Activated CD4-positive, alpha-beta T cell treated with anti-CD3 and anti-CD28 coated beads, Interleukin-2, Interleukin-4, amounts not matched to agents 100 ng/mL and 50 ng/mL, durations not matched to agents 16 hours and 8 hours (primary cell): Measurements from ENCODE around the gene RAB27A.
A peak's percentile ranks its signal among the peaks of the same experiment; 100 is the strongest.

Experiments used
- DNase-seq: peaks from one replicate; pipeline ENCODE4 v3.0.0-alpha.2; 2020; ENCODE audit warnings: low spot score

Gene RAB27A

GRCh38 chr15:55222588-55222987 lies 67.0 kb downstream of the RAB27A start:
- DNase-seq = no peak

DNA sequence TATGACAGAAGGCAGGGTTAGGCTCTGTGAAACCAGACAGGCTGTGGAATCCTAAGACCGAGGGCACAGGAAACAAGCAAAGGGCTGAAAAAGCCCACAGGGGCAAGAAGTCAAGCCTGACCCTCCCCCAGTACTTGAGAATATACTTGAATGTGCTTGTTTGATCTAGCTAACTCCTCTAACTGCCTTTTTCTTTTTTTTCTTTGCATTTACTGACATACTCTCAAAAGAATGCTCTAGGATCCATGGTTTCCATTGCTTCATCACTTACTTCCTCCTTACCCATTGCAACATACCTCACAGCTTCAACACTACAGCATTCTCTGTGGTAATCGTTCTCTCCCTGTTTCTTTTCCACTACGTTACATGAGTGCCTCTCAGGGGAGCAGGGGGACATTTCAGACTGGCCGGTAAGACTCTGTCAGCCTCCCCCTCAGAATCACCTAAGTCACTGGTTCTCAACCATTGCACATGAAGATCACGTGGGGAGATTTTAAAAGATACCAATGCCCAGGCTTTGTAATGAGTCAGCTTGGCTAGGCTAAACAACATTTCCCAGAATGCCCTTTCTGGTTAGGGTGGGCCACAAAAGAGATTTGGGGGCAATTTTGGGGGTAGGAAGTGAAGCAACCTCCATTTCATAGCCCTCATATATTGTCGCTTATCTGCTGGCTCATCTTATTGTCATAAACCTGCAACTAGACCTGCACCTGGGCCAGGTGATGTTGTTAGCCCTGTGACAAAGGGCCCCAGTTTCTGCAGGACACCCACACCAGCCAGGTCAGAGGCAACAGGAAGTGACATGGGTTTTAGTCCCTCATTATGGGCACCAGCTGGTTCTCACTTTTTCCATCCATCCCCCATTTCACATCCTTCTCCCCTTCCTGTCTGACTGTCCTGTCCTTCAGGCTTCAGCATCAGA lies 68.3 kb downstream of the RAB27A start:
- peak; percentile 73 for DNase-seq

- no peak for DNase-seq
These were observed 69.0 kb downstream of the RAB27A start for GRCh38 chr15:55220606-55221005.

DNA sequence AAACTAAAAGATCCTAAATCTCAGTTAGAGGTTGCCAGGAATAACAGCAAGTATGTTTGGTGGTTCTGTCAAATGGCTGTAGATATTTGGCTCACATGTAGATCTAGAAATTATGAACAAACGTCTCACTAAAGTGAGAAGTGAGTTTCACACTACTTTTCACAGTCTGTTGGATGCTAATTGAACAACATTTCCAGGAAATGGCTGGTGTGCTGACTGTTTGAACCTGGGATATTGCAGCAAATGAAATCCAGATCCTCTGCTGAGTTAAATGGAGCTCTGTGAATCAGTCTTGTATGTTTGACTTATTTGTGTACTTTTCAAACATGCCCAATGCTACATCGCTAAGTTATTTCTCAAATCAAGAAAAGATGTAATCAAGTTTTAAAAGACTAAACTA lies 71.6 kb downstream of the RAB27A start:
- DNase-seq = peak; percentile 76

GRCh38 chr15:55204464-55204863 lies 85.1 kb downstream of the RAB27A start:
- DNase-seq = no peak

DNA sequence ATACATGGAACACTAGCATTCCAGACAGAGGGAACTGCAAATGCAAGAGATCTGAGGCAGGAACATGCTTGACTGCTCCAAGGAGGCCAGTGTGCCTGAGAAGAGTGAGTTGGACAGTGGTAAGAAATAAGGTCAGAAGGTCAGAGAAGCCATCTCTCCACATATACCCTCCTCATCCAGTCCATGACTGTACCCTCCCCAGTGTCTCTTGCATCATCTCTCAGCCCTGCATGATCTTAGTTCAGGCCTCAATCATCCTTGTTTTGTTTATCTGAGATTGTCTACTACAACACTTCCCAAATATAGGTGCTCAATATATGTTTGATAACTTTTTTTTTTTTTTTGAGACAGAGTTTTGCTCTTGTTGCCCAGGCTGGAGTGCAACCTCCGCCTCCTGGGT lies 87.4 kb downstream of the RAB27A start:
- no peak for DNase-seq

GRCh38 chr15:55198706-55199105 lies 90.9 kb downstream of the RAB27A start:
- no peak for DNase-seq

DNA sequence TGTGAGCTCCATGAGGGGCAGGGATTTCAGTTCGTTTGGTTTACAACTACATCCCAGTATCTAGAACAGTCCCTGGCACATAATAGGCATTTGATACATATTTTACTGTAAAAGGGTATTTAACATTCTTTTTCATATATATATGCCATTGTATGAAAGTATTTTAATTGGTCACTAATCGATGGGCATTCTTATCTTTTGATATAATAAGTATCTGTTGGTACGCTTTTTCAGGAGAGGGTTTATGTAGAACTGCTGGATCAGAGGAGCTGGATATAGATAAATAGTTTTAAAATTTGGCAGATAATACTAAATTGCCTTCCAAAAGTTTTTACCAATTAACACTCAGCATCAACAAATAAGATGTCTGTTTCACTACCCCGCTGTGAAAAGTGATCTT lies 91.9 kb downstream of the RAB27A start:
- DNase-seq = no peak

- peak; percentile 17 for DNase-seq
These were observed 92.3 kb downstream of the RAB27A start for GRCh38 chr15:55197362-55197705.

- peak; percentile 98 for DNase-seq
These were observed 92.9 kb downstream of the RAB27A start, which contains the start of gene RSL24D1 for GRCh38 chr15:55196458-55197361. TSS of gene RSL24D1 (minus strand) at chr15:55196941. CDS start at chr15:55196890, 51 bp downstream.

- DNase-seq = no peak
These were observed 93.6 kb downstream of the RAB27A start for GRCh38 chr15:55195996-55196395.

GRCh38 chr15:55194256-55194655 lies 95.4 kb downstream of the RAB27A start:
- DNase-seq = no peak

GRCh38 chr15:55186331-55186730 lies 103.3 kb downstream of the RAB27A start:
- no peak for DNase-seq

- DNase-seq = no peak
These were observed 105.9 kb downstream of the RAB27A start for GRCh38 chr15:55183679-55184078.

GRCh38 chr15:55179141-55179540 lies 110.5 kb downstream of the RAB27A start:
- DNase-seq = no peak

GRCh38 chr15:55170361-55170760 lies 119.3 kb downstream of the RAB27A start:
- no peak for DNase-seq

DNA sequence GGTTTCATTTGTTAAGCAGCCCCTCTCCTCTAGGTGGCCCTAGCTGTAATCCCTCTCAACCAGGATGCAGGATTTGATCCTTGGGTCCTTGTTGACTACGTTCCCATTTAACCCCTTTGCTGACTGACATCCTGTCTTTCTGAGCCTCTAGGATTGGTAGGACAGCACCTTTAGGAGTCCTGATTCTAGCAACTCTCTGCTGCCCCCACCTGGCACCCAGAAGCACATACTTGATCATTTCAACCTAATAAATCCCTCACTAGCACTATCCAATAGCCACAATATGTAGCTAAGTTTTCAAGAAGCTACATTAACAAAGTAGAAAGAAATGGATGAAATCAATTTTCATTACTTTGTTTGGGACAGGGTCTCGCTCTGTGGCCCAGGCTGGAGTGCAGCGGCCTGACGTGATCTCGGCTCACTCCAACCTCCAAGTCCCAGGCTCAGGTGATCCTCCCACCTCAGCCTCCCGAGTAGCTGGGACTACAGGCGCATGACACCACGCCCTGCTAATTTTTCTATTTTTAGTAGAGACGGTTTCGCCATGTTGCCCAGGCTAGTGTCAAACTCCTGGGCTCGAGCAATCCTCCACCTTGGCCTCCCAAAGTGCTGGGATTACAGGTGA lies 121.2 kb downstream of the RAB27A start:
- peak; percentile 61 for DNase-seq

- DNase-seq = no peak
These were observed 125.3 kb downstream of the RAB27A start for GRCh38 chr15:55164284-55164683.
